Naive thymus-derived CD4-positive, alpha-beta T cell (primary cell): Measurements from ENCODE around the gene HSDL1. TPM values are rescaled to one million over a fixed set of nuclear protein-coding genes. Genes with fewer than 3 reads are reported as not detected.

Experiments used
- ATAC-seq: fragments of 150-1000 bp; cut with Tn5 transposase; 2 replicates; pipeline ENCODE4 v1.10.0; 2021; ENCODE audit warnings: mild to moderate bottlenecking, moderate library complexity
- CTCF ChIA-PET: fragments of 350-600 bp; sonication (Branson Sonifier 250); formaldehyde crosslinking; loops from one replicate; lab custom pipeline; 2021; ENCODE audit warnings: antibody characterized with exemption; lab: Charles Lee
- POLR2A ChIA-PET: fragments of 350-600 bp; sonication (Branson Sonifier 250); formaldehyde crosslinking; loops from one replicate; lab custom pipeline; 2021; ENCODE audit warnings: antibody characterized with exemption, inconsistent platforms; lab: Charles Lee
- DNase-seq, 9 donors: peaks; one replicate each; pipeline versions ENCODE4 v3.0.0 to v3.0.0-alpha.2; 2020 to 2022; ENCODE audit warnings: mixed read lengths in 1 of 9
- H3K27ac ChIP-seq: one replicate; pipeline ENCODE4 v1.7.0; 2013; ENCODE audit warnings: mild to moderate bottlenecking, low read depth, low read length, moderate library complexity
- H3K27me3 ChIP-seq, 2 donors: one replicate each; pipeline ENCODE4 v1.7.0; 2013; ENCODE audit warnings: low read length in 2 of 2, mild to moderate bottlenecking in 2 of 2, moderate library complexity in 2 of 2; ENCODE audit not compliant: control insufficient read depth in 2 of 2, insufficient read depth in 2 of 2
- H3K36me3 ChIP-seq, 3 experiments: 1 replicate in 2 of 3; 2 replicates in 1 of 3; pipeline ENCODE4 v1.7.0; 2013; ENCODE audit warnings: low read length in 3 of 3, mild to moderate bottlenecking in 3 of 3, moderate library complexity in 1 of 3; ENCODE audit not compliant: insufficient read depth in 3 of 3, control insufficient read depth in 2 of 3
- H3K4me1 ChIP-seq, 2 donors: one replicate each; pipeline ENCODE4 v1.7.0; 2013; ENCODE audit warnings: low read length in 2 of 2, mild to moderate bottlenecking in 2 of 2, moderate library complexity in 1 of 2; ENCODE audit not compliant: control insufficient read depth in 2 of 2, insufficient read depth in 2 of 2
- H3K4me3 ChIP-seq: 2 replicates; pipeline ENCODE4 v1.7.0; 2013; ENCODE audit warnings: mild to moderate bottlenecking, low read length
- H3K9me3 ChIP-seq, 3 experiments: 1 replicate in 2 of 3; 2 replicates in 1 of 3; pipeline ENCODE4 v1.7.0; 2013; ENCODE audit warnings: low read length in 3 of 3; ENCODE audit not compliant: control insufficient read depth in 2 of 3
- H3K27ac Mint-ChIP-seq, 9 donors: one replicate each; pipeline ENCODE4 v1.8.0; 2020 to 2022; ENCODE audit warnings: mixed read lengths in 9 of 9, mild to moderate bottlenecking in 8 of 9, moderate library complexity in 5 of 9, inconsistent platforms in 2 of 9
- H3K27me3 Mint-ChIP-seq, 5 donors: one replicate each; pipeline ENCODE4 v1.8.0; 2021 to 2022; ENCODE audit warnings: mixed read lengths in 5 of 5, mild to moderate bottlenecking in 1 of 5
- H3K36me3 Mint-ChIP-seq, 5 donors: one replicate each; pipeline ENCODE4 v1.8.0; 2020 to 2022; ENCODE audit warnings: mixed read lengths in 5 of 5, mild to moderate bottlenecking in 3 of 5, inconsistent platforms in 1 of 5
- H3K4me1 Mint-ChIP-seq, 7 donors: one replicate each; pipeline ENCODE4 v1.8.0; 2020 to 2022; ENCODE audit warnings: mixed read lengths in 7 of 7, mild to moderate bottlenecking in 3 of 7, inconsistent platforms in 1 of 7
- H3K4me3 Mint-ChIP-seq, 10 donors: one replicate each; pipeline ENCODE4 v1.8.0; 2020 to 2022; ENCODE audit warnings: mild to moderate bottlenecking in 10 of 10, mixed read lengths in 10 of 10, moderate library complexity in 6 of 10, inconsistent platforms in 2 of 10
- H3K9me3 Mint-ChIP-seq, 11 donors: one replicate each; pipeline ENCODE4 v1.8.0; 2020 to 2022; ENCODE audit warnings: mixed read lengths in 11 of 11, mild to moderate bottlenecking in 4 of 11, inconsistent platforms in 1 of 11, moderate library complexity in 1 of 11
- intact Hi-C, 2 donors: fragments of 100-400 bp; cut with micrococcal nuclease; formaldehyde crosslinking; loops; one replicate each; pipeline ENCODE4 v1.15.1; 2023
- polyA plus RNA-seq, 2 donors: library from polyadenylated mRNA; unstranded; fragments of 300-500 nt; fragmentation: Illumina TruSeq; gene quantifications; one replicate each; pipeline ENCODE4 v1.2.3, GENCODE V29; 2021
- total RNA-seq, 6 experiments: library from RNA in 5 of 6; stranded (reverse) in 5 of 6; gene quantifications; 1 replicate in 5 of 6; 2 replicates in 1 of 6; pipeline ENCODE4 v1.2.3 and lab custom pipeline; 2021 to 2026

HSDL1 gene
- total and polyA plus RNA-seq, 7 experiments from 2014 or later = 10.1 to 26.6 (median 13.6) TPM

- Histone ChIP-seq H3K9me3 (no peaks in the 10 kb centered on the region), H3K27me3 (no peaks in the 10 kb centered on the region), H3K4me3 (no peak overlapping the region), H3K27ac (no peak overlapping the region), H3K36me3 (peaks cover 0 to 57% (median 9%) of the 10 kb centered on the region in 3 experiments), H3K4me1 (no peaks in the 10 kb centered on the region)
- DNase-seq (no peak), ATAC-seq (no peak)
- peak overlapping the region in 1 of 9 donors; percentile 2 for H3K27ac Mint-ChIP-seq
- H3K4me1 Mint-ChIP-seq = peaks cover 4 to 7% (median 6%) of the 10 kb centered on the region in 7 donors
- no peaks in the 10 kb centered on the region for H3K9me3 Mint-ChIP-seq
- ChIA-PET CTCF (interaction anchor here (0.7 kb wide), 1 partner anchor 137 kb away, joined by 3 read pairs; no protein-coding TSS in a partner anchor), POLR2A (no interaction called here)
- H3K4me3 Mint-ChIP-seq = no peak overlapping the region
- peaks cover 0 to 13% (median 5%) of the 10 kb centered on the region in 5 donors for H3K36me3 Mint-ChIP-seq
- intact Hi-C loops = no loop called here
- peaks cover 0 to 2% (median 0%) of the 10 kb centered on the region in 5 donors for H3K27me3 Mint-ChIP-seq
Measured at GRCh38 chr16:84178146-84178765, 33.3 kb upstream of the HSDL1 start.

DNA sequence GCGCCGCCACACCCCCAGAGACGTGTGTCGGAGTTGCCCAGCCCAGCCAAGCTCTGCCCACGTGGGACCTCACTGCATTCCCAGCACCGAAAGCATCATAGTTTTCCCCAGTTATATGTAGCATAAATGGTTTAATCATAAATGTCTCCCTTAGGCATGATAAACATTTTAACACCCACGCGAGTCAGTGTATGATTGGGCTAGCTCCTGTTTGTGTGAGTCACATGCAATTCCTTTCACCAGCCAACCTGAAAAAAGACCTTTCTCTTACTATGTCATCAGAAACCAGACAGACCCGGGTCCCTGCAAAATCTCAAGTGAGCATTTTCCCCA is 32.7 kb upstream of the HSDL1 start:
- no peaks in the 10 kb centered on the region for H3K9me3 Mint-ChIP-seq
- CTCF ChIA-PET = interaction anchor here (0.7 kb wide), 1 partner anchor 137 kb away, joined by 3 read pairs; no protein-coding TSS in a partner anchor
- DNase-seq = no peak
- intact Hi-C loops = no loop called here
- Histone ChIP-seq H3K27ac (no peak overlapping the region), H3K9me3 (no peaks in the 10 kb centered on the region), H3K27me3 (no peaks in the 10 kb centered on the region), H3K4me1 (no peaks in the 10 kb centered on the region), H3K36me3 (peaks cover 0 to 51% (median 4%) of the 10 kb centered on the region in 3 experiments), H3K4me3 (no peak overlapping the region)
- POLR2A ChIA-PET = no interaction called here
- no peak for ATAC-seq
- H3K4me3 Mint-ChIP-seq = no peak overlapping the region
- peak overlapping the region in 2 of 9 donors; percentile 2 to 70 for H3K27ac Mint-ChIP-seq
- H3K4me1 Mint-ChIP-seq = peaks cover 4 to 6% (median 6%) of the 10 kb centered on the region in 7 donors
- peaks cover 0 to 2% (median 0%) of the 10 kb centered on the region in 5 donors for H3K27me3 Mint-ChIP-seq
- H3K36me3 Mint-ChIP-seq = peaks cover 0 to 10% (median 3%) of the 10 kb centered on the region in 5 donors

GRCh38 chr16:84176192-84177053 is 31.4 kb upstream of the HSDL1 start:
- H3K4me3 Mint-ChIP-seq = no peak overlapping the region
- H3K9me3 Mint-ChIP-seq = no peaks in the 10 kb centered on the region
- H3K36me3 Mint-ChIP-seq = peaks cover 0 to 5% (median 0%) of the 10 kb centered on the region in 5 donors
- H3K4me1 ChIP-seq = no peaks in the 10 kb centered on the region
- POLR2A ChIA-PET = interaction anchor here (0.6 kb wide), 1 partner anchor 77 kb away, joined by 3 read pairs; no protein-coding TSS in a partner anchor
- ATAC-seq = no peak
- H3K27ac Mint-ChIP-seq = peak overlapping the region in 1 of 9 donors; percentile 17
- H3K27ac ChIP-seq = no peak overlapping the region
- H3K27me3 ChIP-seq = no peaks in the 10 kb centered on the region
- peaks cover 4 to 6% (median 6%) of the 10 kb centered on the region in 7 donors for H3K4me1 Mint-ChIP-seq
- intact Hi-C loops = no loop called here
- CTCF ChIA-PET = interaction anchor here (0.8 to 2.8 kb wide), 5 partner anchors 88 to 251 kb away, joined by 3 to 16 read pairs (median 10); no protein-coding TSS in a partner anchor
- DNase-seq = no peak
- peaks cover 0 to 4% (median 0%) of the 10 kb centered on the region in 5 donors for H3K27me3 Mint-ChIP-seq
- no peak overlapping the region for H3K4me3 ChIP-seq
- H3K9me3 ChIP-seq = no peaks in the 10 kb centered on the region
- H3K36me3 ChIP-seq = peaks cover 0 to 38% (median 0%) of the 10 kb centered on the region in 3 experiments

- DNase-seq = peak in 7 of 9 donors; percentile 26 to 63 (median 37)
- intact Hi-C loops = loop anchor here (1.0 kb wide), 5 partner anchors 30 to 249 kb away; partner anchors contain the start of genes DNAAF1 (in 1 of the 2), HSDL1 (in 1 of the 2) and MBTPS1 (in 1 of the 2)
- ATAC-seq = peak; percentile 86
- Mint-ChIP-seq H3K4me1 (peaks cover 4 to 6% (median 6%) of the 10 kb centered on the region in 7 donors), H3K27ac (peak overlapping the region in 7 of 9 donors; percentile 5 to 79 (median 39)), H3K9me3 (no peaks in the 10 kb centered on the region), H3K36me3 (no peaks in the 10 kb centered on the region), H3K4me3 (no peak overlapping the region), H3K27me3 (peaks cover 0 to 4% (median 0%) of the 10 kb centered on the region in 5 donors)
- POLR2A ChIA-PET = interaction anchor here (0.6 kb wide), 1 partner anchor 77 kb away, joined by 3 read pairs; no protein-coding TSS in a partner anchor
- no peaks in the 10 kb centered on the region for H3K27me3 ChIP-seq
- peaks cover 0 to 29% (median 0%) of the 10 kb centered on the region in 3 experiments for H3K36me3 ChIP-seq
- H3K9me3 ChIP-seq = no peaks in the 10 kb centered on the region
- no peak overlapping the region for H3K4me3 ChIP-seq
- no peaks in the 10 kb centered on the region for H3K4me1 ChIP-seq
- H3K27ac ChIP-seq = no peak overlapping the region
- CTCF ChIA-PET = interaction anchor here (0.8 to 2.8 kb wide), 7 partner anchors 10 to 250 kb away, joined by 3 to 16 read pairs (median 7); no protein-coding TSS in a partner anchor
Measured at GRCh38 chr16:84175350-84176081, 30.5 kb upstream of the HSDL1 start.

DNA sequence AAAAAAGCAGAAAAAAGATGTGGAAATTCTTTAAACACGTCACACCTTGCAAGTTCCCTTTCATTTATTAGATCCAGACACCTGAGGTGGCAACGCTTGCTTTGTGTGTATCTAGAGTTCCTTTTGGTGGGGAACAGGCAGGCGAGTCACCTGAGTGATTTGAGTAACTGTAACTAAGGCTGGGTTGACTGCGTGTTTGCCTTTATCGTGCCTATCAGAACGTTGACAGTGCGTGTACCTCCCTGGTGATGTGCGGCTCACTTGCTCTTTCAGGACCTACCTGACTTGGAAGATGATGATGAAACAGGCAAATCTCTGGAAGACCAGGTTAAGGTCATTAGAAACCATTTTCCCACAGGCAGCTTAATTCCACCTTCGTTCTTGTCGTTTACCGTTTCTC is 29.4 kb upstream of the HSDL1 start:
- Mint-ChIP-seq H3K4me1 (peaks cover 4 to 6% (median 6%) of the 10 kb centered on the region in 7 donors), H3K4me3 (no peak overlapping the region), H3K27me3 (peaks cover 0 to 11% (median 6%) of the 10 kb centered on the region in 5 donors), H3K36me3 (no peaks in the 10 kb centered on the region), H3K27ac (no peak overlapping the region), H3K9me3 (no peaks in the 10 kb centered on the region)
- ChIA-PET CTCF (interaction anchor here (1.5 to 2.8 kb wide), 4 partner anchors 11 to 217 kb away, joined by 4 to 12 read pairs (median 8); no protein-coding TSS in a partner anchor), POLR2A (no interaction called here)
- no peak overlapping the region for H3K27ac ChIP-seq
- ATAC-seq = no peak
- H3K27me3 ChIP-seq = no peaks in the 10 kb centered on the region
- H3K4me3 ChIP-seq = no peak overlapping the region
- H3K9me3 ChIP-seq = no peaks in the 10 kb centered on the region
- no peak for DNase-seq
- intact Hi-C loops = no loop called here
- peaks cover 0 to 18% (median 0%) of the 10 kb centered on the region in 3 experiments for H3K36me3 ChIP-seq
- H3K4me1 ChIP-seq = no peaks in the 10 kb centered on the region
